ENCODE results near the gene AHRR.
A peak's percentile ranks its signal among the peaks of the same experiment; 100 is the strongest.

AHRR gene

GRCh38 chr5:347712-348284 lies 26.3 kb downstream of the AHRR start:
- no peak for DNase-seq (ENCODE audit: low spot score)

DNA sequence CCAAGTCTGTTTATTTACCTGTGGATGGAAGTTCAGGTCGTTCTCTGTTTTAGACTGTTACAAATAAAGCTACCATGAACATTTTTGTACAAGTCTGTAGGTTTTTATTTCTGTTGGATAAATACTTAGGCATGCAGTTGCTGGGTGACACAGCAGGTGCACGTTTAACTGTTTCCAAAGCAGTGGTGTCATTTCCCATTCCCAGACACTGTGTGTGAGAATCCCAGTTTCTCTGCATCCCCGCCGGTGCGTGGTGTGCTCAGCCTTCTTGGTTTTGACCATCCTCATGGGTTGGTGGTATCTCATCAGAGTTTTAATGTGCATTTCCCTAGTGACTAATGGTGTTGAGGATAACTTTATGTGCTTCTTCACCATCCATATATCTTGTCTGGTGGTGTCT lies 27.2 kb downstream of the AHRR start:
- no peak for DNase-seq (ENCODE audit: low spot score)

GRCh38 chr5:350355-350754 lies 28.8 kb downstream of the AHRR start:
- DNase-seq (ENCODE audit: low spot score), result peak; percentile 83

GRCh38 chr5:351084-351920 lies 29.8 kb downstream of the AHRR start:
- no peak for DNase-seq (ENCODE audit: low spot score)

- DNase-seq (ENCODE audit: low spot score), result no peak
Observed at GRCh38 chr5:351921-352245, 30.4 kb downstream of the AHRR start.

- no peak for DNase-seq (ENCODE audit: low spot score)
Observed at GRCh38 chr5:352639-353611, 31.4 kb downstream of the AHRR start.

DNA sequence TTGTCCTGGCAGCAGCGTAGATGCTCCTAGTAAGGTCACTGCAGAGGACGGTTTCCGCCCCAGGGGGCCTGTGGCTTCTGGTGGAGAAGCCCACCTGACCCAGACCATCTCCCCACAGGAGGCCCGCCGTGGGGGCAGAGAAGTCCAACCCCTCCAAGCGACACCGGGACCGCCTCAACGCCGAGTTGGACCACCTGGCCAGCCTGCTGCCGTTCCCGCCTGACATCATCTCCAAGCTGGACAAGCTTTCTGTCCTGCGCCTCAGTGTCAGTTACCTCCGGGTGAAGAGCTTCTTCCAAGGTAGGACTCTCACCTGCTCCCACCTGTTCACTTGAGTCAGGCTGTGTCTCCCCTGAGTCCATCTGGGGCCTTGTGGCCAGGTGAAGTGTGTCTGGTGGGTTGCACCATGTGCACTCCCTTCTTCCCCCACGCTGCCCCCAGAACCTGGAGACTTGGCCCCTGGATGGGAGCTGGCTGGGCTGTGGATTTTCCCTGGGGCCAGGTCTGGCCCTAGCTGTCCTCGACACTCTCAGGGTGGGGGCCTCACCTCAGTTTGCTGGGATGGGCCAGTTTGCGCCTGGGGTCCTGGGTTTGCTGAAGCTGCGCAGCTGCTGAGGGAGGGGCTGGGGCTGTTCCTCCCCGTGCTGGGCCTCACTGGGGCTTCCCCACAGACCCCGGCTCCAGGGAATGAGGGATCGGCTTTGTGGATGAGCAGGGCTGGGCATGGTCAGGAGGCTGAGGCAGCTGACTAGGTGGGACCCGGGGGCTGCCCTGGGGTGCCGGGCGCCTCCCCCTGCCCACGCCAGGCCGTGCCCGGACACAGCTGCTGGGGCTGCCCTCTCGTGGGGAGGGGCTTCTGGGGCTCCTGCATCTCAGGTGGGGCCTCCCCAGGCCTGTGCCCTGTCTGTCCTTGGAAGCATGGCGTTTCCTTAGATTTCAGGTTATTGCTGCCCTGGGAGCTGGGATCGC lies 32.4 kb downstream of the AHRR start:
- DNase-seq (ENCODE audit: low spot score), result no peak

GRCh38 chr5:354581-355378 lies 33.3 kb downstream of the AHRR start:
- no peak for DNase-seq (ENCODE audit: low spot score)

DNA sequence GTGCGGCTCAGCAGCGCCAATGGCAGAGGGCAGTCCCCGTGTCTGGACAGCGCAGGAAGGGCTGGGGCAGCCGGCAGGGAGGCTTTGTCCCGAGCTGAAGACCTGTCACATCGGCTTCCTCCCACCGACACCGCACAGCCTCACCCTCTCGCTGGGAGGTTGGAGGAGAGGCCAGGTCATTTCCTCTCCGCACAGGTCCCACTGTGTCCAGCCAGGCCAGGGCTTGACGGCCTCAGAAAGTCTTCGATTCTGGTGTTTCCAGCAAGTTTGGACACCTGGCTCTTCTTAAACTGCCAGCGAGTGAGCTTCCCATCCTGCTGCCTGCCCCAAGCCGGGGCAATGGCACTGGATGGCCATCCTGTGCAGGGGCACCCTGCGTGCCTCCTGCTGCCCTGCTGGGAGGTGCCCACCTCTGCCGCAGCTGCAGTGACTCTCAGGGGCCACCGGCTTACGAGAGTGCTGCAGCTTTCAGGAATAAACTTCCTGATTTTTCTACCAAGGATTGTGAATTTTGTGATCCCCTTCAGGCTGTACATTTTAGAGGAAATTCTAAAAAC lies 33.9 kb downstream of the AHRR start:
- no peak for DNase-seq (ENCODE audit: low spot score)

GRCh38 chr5:355958-356357 lies 34.4 kb downstream of the AHRR start:
- DNase-seq (ENCODE audit: low spot score), result no peak

DNA sequence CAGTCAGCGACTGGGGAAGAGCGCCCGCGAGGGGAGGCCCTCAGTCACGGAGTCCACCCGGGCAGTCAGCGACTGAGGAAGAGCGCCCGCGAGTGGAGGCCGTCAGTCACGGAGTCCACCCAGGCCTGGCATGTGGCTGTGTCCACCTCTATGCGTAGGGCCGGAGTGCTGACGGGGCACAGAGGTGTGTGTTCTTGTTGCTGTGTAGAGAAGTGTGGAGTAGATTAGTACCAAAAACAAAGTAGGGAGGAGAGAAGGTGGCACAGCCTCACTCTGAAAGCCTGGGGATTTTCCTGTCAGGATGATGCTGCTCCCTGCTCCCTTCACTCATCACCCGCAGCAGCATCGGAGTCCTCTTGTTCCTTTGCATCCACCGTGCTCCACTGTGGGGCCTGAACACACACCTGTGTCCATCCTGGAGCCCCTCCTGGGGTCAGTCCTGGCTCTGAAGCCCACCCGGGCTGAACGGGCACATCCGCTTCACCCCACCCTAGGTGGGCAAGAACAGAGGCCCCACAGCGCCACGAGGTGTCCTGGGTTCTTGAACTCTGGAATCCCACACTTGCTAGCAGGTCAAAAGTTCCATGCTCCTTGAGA lies 37.9 kb downstream of the AHRR start:
- peak; percentile 3 for DNase-seq (ENCODE audit: low spot score)

DNA sequence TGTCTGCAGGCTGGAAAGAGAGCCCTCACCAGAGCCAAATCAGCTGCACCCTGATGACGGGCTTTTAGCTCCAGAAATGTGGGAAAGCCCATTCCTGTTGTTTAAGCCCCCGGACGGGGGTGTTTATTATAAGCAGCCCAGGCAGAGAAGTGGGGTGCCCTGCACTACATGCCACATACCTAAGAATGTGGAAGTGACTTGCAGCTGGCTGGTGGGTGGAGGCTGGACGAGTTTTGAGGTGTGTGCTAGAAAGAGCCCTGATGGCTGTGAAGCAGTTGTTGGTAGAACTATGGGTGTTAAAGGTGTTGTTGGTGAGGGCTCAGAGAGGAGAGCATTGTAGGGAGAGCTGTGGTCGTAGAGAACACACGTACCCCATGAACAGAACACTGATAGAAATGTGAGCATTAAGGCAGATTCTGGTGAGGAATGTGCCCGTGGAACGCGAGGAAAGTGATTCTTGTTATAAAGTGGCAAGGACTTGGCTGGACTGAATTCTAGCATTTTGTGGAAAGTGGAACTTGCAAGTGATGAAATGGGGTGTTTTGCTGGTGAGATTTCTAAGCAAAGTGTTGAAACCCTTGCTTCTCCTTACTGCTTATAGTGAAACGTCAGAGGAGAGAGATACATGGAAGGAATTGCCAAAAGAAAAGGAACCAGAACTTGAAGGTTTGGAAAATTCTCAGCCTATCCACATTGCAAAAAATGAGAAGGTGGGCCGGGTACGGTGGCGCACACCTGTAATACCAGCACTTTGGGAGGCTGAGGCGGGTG lies 38.9 kb downstream of the AHRR start:
- peak; percentile 3 for DNase-seq (ENCODE audit: low spot score)

DNA sequence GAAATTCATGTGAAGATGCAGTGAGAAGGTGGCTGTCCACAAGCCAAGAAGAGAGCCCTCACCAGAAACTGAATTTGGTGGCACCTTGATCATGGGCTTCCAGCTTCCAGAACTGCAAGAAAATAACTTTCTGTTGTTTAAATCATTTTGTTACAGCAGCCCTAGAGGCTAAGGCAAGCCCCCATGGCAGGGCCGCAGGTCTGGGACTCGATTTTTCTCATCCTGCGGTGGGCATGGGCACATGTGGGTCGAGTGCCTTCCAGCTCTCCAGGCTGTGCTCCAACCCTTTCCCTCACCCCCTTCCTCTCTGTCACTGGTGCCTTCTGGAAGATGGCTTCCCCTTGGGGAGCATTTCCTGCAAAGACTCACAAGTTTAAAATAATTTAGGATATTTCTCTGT lies 40.7 kb downstream of the AHRR start:
- no peak for DNase-seq (ENCODE audit: low spot score)

- DNase-seq (ENCODE audit: low spot score), result peak; percentile 2
Observed at GRCh38 chr5:362978-363765, 41.7 kb downstream of the AHRR start.

- no peak for DNase-seq (ENCODE audit: low spot score)
Observed at GRCh38 chr5:364497-364896, 43.0 kb downstream of the AHRR start.

- DNase-seq (ENCODE audit: low spot score), result peak; percentile 2
Observed at GRCh38 chr5:366541-367357, 45.2 kb downstream of the AHRR start.

GRCh38 chr5:367358-368130 lies 46.0 kb downstream of the AHRR start:
- DNase-seq (ENCODE audit: low spot score), result peak; percentile 11
